Measurements from ENCODE around the gene DAB2IP. TPM values are rescaled to one million over a fixed set of nuclear protein-coding genes. Genes with fewer than 3 reads are reported as not detected.

Gene DAB2IP
- total and polyA plus RNA-seq, 2 donors: 8.2 to 8.4 TPM

GRCh38 chr9:121662891-121663580, 11.6 kb downstream of the DAB2IP start:
- Histone ChIP-seq H3K9me3 (ENCODE audit: control insufficient read depth in 2 of 2, insufficient read depth in 1 of 2, low read length in 1 of 2) (no peaks in the 10 kb centered on the region), H3K36me3 (ENCODE audit: control insufficient read depth in 2 of 2, insufficient read depth in 2 of 2, low read length in 1 of 2) (no peaks in the 10 kb centered on the region), H3K27me3 (ENCODE audit: control insufficient read depth in 2 of 2, insufficient read depth in 1 of 2, low read length in 1 of 2) (no peaks in the 10 kb centered on the region), H3K27ac (ENCODE audit: low read depth in 1 of 2, low read length in 1 of 2) (no peak overlapping the region), H3K4me1 (ENCODE audit: control insufficient read depth in 2 of 2, insufficient read depth in 2 of 2, low read length in 2 of 2) (no peaks in the 10 kb centered on the region), H3K4me3 (ENCODE audit: low read length in 2 of 2) (no peak overlapping the region)
- 93% methylated on average over 11 of the region's 11 CpGs for WGBS
- DNase-seq (ENCODE audit: low read depth in 6 of 9, low spot score in 9 of 9): no peak

GRCh38 chr9:121663591-121663990, 12.2 kb downstream of the DAB2IP start:
- H3K4me1 ChIP-seq (ENCODE audit: control insufficient read depth in 2 of 2, insufficient read depth in 2 of 2, low read length in 2 of 2): no peaks in the 10 kb centered on the region
- no peak for DNase-seq (ENCODE audit: low read depth in 6 of 9, low spot score in 9 of 9)
- H3K4me3 ChIP-seq (ENCODE audit: low read length in 2 of 2): no peak overlapping the region
- no peak overlapping the region for H3K27ac ChIP-seq (ENCODE audit: low read depth in 1 of 2, low read length in 1 of 2)
- 94% methylated on average over 7 of the region's 7 CpGs for WGBS
- H3K27me3 ChIP-seq (ENCODE audit: control insufficient read depth in 2 of 2, insufficient read depth in 1 of 2, low read length in 1 of 2): no peaks in the 10 kb centered on the region
- H3K9me3 ChIP-seq (ENCODE audit: control insufficient read depth in 2 of 2, insufficient read depth in 1 of 2, low read length in 1 of 2): no peaks in the 10 kb centered on the region
- no peaks in the 10 kb centered on the region for H3K36me3 ChIP-seq (ENCODE audit: control insufficient read depth in 2 of 2, insufficient read depth in 2 of 2, low read length in 1 of 2)

- WGBS: 92% methylated on average over 8 of the region's 8 CpGs
- Histone ChIP-seq H3K27ac (ENCODE audit: low read depth in 1 of 2, low read length in 1 of 2) (no peak overlapping the region), H3K9me3 (ENCODE audit: control insufficient read depth in 2 of 2, insufficient read depth in 1 of 2, low read length in 1 of 2) (no peaks in the 10 kb centered on the region), H3K4me3 (ENCODE audit: low read length in 2 of 2) (no peak overlapping the region), H3K27me3 (ENCODE audit: control insufficient read depth in 2 of 2, insufficient read depth in 1 of 2, low read length in 1 of 2) (no peaks in the 10 kb centered on the region), H3K36me3 (ENCODE audit: control insufficient read depth in 2 of 2, insufficient read depth in 2 of 2, low read length in 1 of 2) (no peaks in the 10 kb centered on the region), H3K4me1 (ENCODE audit: control insufficient read depth in 2 of 2, insufficient read depth in 2 of 2, low read length in 2 of 2) (no peaks in the 10 kb centered on the region)
- no peak for DNase-seq (ENCODE audit: low read depth in 6 of 9, low spot score in 9 of 9)
These were observed 14.9 kb downstream of the DAB2IP start for GRCh38 chr9:121666294-121666693.

GRCh38 chr9:121667214-121667613, 15.8 kb downstream of the DAB2IP start:
- WGBS: 99% methylated on average over 6 of the region's 6 CpGs
- Histone ChIP-seq H3K9me3 (ENCODE audit: control insufficient read depth in 2 of 2, insufficient read depth in 1 of 2, low read length in 1 of 2) (no peaks in the 10 kb centered on the region), H3K4me3 (ENCODE audit: low read length in 2 of 2) (no peak overlapping the region), H3K27ac (ENCODE audit: low read depth in 1 of 2, low read length in 1 of 2) (no peak overlapping the region), H3K36me3 (ENCODE audit: control insufficient read depth in 2 of 2, insufficient read depth in 2 of 2, low read length in 1 of 2) (no peaks in the 10 kb centered on the region), H3K4me1 (ENCODE audit: control insufficient read depth in 2 of 2, insufficient read depth in 2 of 2, low read length in 2 of 2) (no peaks in the 10 kb centered on the region), H3K27me3 (ENCODE audit: control insufficient read depth in 2 of 2, insufficient read depth in 1 of 2, low read length in 1 of 2) (no peaks in the 10 kb centered on the region)
- DNase-seq (ENCODE audit: low read depth in 6 of 9, low spot score in 9 of 9): no peak

GRCh38 chr9:121667890-121668289, 16.5 kb downstream of the DAB2IP start:
- H3K9me3 ChIP-seq (ENCODE audit: control insufficient read depth in 2 of 2, insufficient read depth in 1 of 2, low read length in 1 of 2): no peaks in the 10 kb centered on the region
- H3K27me3 ChIP-seq (ENCODE audit: control insufficient read depth in 2 of 2, insufficient read depth in 1 of 2, low read length in 1 of 2): no peaks in the 10 kb centered on the region
- no peak overlapping the region for H3K27ac ChIP-seq (ENCODE audit: low read depth in 1 of 2, low read length in 1 of 2)
- WGBS: 98% methylated on average over 9 of the region's 9 CpGs
- no peak for DNase-seq (ENCODE audit: low read depth in 6 of 9, low spot score in 9 of 9)
- H3K36me3 ChIP-seq (ENCODE audit: control insufficient read depth in 2 of 2, insufficient read depth in 2 of 2, low read length in 1 of 2): no peaks in the 10 kb centered on the region
- H3K4me1 ChIP-seq (ENCODE audit: control insufficient read depth in 2 of 2, insufficient read depth in 2 of 2, low read length in 2 of 2): no peaks in the 10 kb centered on the region
- no peak overlapping the region for H3K4me3 ChIP-seq (ENCODE audit: low read length in 2 of 2)

- Histone ChIP-seq H3K9me3 (ENCODE audit: control insufficient read depth in 2 of 2, insufficient read depth in 1 of 2, low read length in 1 of 2) (no peaks in the 10 kb centered on the region), H3K4me1 (ENCODE audit: control insufficient read depth in 2 of 2, insufficient read depth in 2 of 2, low read length in 2 of 2) (no peaks in the 10 kb centered on the region), H3K4me3 (ENCODE audit: low read length in 2 of 2) (no peak overlapping the region), H3K27me3 (ENCODE audit: control insufficient read depth in 2 of 2, insufficient read depth in 1 of 2, low read length in 1 of 2) (no peaks in the 10 kb centered on the region), H3K27ac (ENCODE audit: low read depth in 1 of 2, low read length in 1 of 2) (no peak overlapping the region), H3K36me3 (ENCODE audit: control insufficient read depth in 2 of 2, insufficient read depth in 2 of 2, low read length in 1 of 2) (no peaks in the 10 kb centered on the region)
- no peak for DNase-seq (ENCODE audit: low read depth in 6 of 9, low spot score in 9 of 9)
- WGBS: 94% methylated on average over 5 of the region's 5 CpGs
These were observed 19.0 kb downstream of the DAB2IP start for GRCh38 chr9:121670431-121670830.

- Histone ChIP-seq H3K27me3 (ENCODE audit: control insufficient read depth in 2 of 2, insufficient read depth in 1 of 2, low read length in 1 of 2) (no peaks in the 10 kb centered on the region), H3K27ac (ENCODE audit: low read depth in 1 of 2, low read length in 1 of 2) (no peak overlapping the region), H3K9me3 (ENCODE audit: control insufficient read depth in 2 of 2, insufficient read depth in 1 of 2, low read length in 1 of 2) (no peaks in the 10 kb centered on the region), H3K4me1 (ENCODE audit: control insufficient read depth in 2 of 2, insufficient read depth in 2 of 2, low read length in 2 of 2) (no peaks in the 10 kb centered on the region), H3K36me3 (ENCODE audit: control insufficient read depth in 2 of 2, insufficient read depth in 2 of 2, low read length in 1 of 2) (no peaks in the 10 kb centered on the region), H3K4me3 (ENCODE audit: low read length in 2 of 2) (no peak overlapping the region)
- no peak for DNase-seq (ENCODE audit: low read depth in 6 of 9, low spot score in 9 of 9)
- 83% methylated on average over 5 of the region's 5 CpGs for WGBS
These were observed 20.2 kb downstream of the DAB2IP start for GRCh38 chr9:121671612-121672155.

GRCh38 chr9:121672213-121672612, 20.8 kb downstream of the DAB2IP start:
- no peak overlapping the region for H3K27ac ChIP-seq (ENCODE audit: low read depth in 1 of 2, low read length in 1 of 2)
- WGBS: 97% methylated on average over 7 of the region's 7 CpGs
- H3K9me3 ChIP-seq (ENCODE audit: control insufficient read depth in 2 of 2, insufficient read depth in 1 of 2, low read length in 1 of 2): no peaks in the 10 kb centered on the region
- no peak for DNase-seq (ENCODE audit: low read depth in 6 of 9, low spot score in 9 of 9)
- no peak overlapping the region for H3K4me3 ChIP-seq (ENCODE audit: low read length in 2 of 2)
- H3K36me3 ChIP-seq (ENCODE audit: control insufficient read depth in 2 of 2, insufficient read depth in 2 of 2, low read length in 1 of 2): no peaks in the 10 kb centered on the region
- H3K27me3 ChIP-seq (ENCODE audit: control insufficient read depth in 2 of 2, insufficient read depth in 1 of 2, low read length in 1 of 2): no peaks in the 10 kb centered on the region
- H3K4me1 ChIP-seq (ENCODE audit: control insufficient read depth in 2 of 2, insufficient read depth in 2 of 2, low read length in 2 of 2): no peaks in the 10 kb centered on the region

GRCh38 chr9:121672986-121673385, 21.6 kb downstream of the DAB2IP start:
- Histone ChIP-seq H3K36me3 (ENCODE audit: control insufficient read depth in 2 of 2, insufficient read depth in 2 of 2, low read length in 1 of 2) (no peaks in the 10 kb centered on the region), H3K27me3 (ENCODE audit: control insufficient read depth in 2 of 2, insufficient read depth in 1 of 2, low read length in 1 of 2) (no peaks in the 10 kb centered on the region), H3K4me3 (ENCODE audit: low read length in 2 of 2) (no peak overlapping the region), H3K4me1 (ENCODE audit: control insufficient read depth in 2 of 2, insufficient read depth in 2 of 2, low read length in 2 of 2) (no peaks in the 10 kb centered on the region), H3K27ac (ENCODE audit: low read depth in 1 of 2, low read length in 1 of 2) (no peak overlapping the region), H3K9me3 (ENCODE audit: control insufficient read depth in 2 of 2, insufficient read depth in 1 of 2, low read length in 1 of 2) (no peaks in the 10 kb centered on the region)
- 100% methylated on average over 1 of the region's 1 CpG for WGBS
- DNase-seq (ENCODE audit: low read depth in 6 of 9, low spot score in 9 of 9): no peak

All from thymus (tissue), 11 donors.